HEK293T (cell line): Measurements from ENCODE around the gene MGAT4C.

Experiments
- CTCF ChIA-PET: fragments of 350-600 bp; formaldehyde crosslinking; extraction: SDS; loops from one replicate; lab custom pipeline; 2021; ENCODE audit warnings: antibody characterized with exemption, inconsistent platforms; lab: Yijun Ruan, JAX
- POLR2A ChIA-PET: fragments of 350-600 bp; formaldehyde crosslinking; extraction: SDS; loops from one replicate; lab custom pipeline; 2020; ENCODE audit warnings: antibody characterized with exemption, inconsistent platforms; lab: Yijun Ruan, JAX
- DNase-seq: peaks from one replicate; pipeline ENCODE4 v3.0.0; 2012; ENCODE audit warnings: mixed read lengths; ENCODE audit errors: extremely low spot score
- ARNT ChIP-seq: fragments of 450-650 bp; IDR thresholded peaks from 2 replicates; pipeline ENCODE4 v1.6.1; 2017; ENCODE audit warnings: mild to moderate bottlenecking
- BHLHE40 ChIP-seq: fragments of 450-650 bp; IDR thresholded peaks from 2 replicates; pipeline ENCODE4 v1.6.1; 2016; ENCODE audit warnings: mild to moderate bottlenecking, moderate library complexity, borderline replicate concordance
- CTBP1 ChIP-seq: fragments of 450-650 bp; IDR thresholded peaks from 2 replicates; pipeline ENCODE4 v1.6.1; 2016; ENCODE audit warnings: borderline replicate concordance
- ELF4 ChIP-seq: fragments of 450-650 bp; IDR thresholded peaks from 2 replicates; pipeline ENCODE4 v1.6.1; 2017; ENCODE audit warnings: antibody characterized with exemption
- FOXA1 ChIP-seq: fragments of 450-650 bp; IDR thresholded peaks from 2 replicates; pipeline ENCODE4 v1.6.1; 2016; ENCODE audit warnings: mild to moderate bottlenecking
- FOXK2 ChIP-seq: fragments of 450-650 bp; IDR thresholded peaks from 2 replicates; pipeline ENCODE4 v1.6.1; 2016; ENCODE audit warnings: mild to moderate bottlenecking
- FOXM1 ChIP-seq: fragments of 450-650 bp; IDR thresholded peaks from 2 replicates; pipeline ENCODE4 v1.6.1; 2017; ENCODE audit warnings: mild to moderate bottlenecking, borderline replicate concordance
- HDGF ChIP-seq: fragments of 450-650 bp; IDR thresholded peaks from 2 replicates; pipeline ENCODE4 v1.6.1; 2017; ENCODE audit warnings: antibody characterized with exemption, borderline replicate concordance
- L3MBTL2 ChIP-seq: fragments of 450-650 bp; conservative IDR thresholded peaks from 2 replicates; pipeline ENCODE4 v1.6.1; 2016; ENCODE audit warnings: mild to moderate bottlenecking
- LEF1 ChIP-seq: fragments of 450-650 bp; IDR thresholded peaks from 2 replicates; pipeline ENCODE4 v1.6.1; 2017; ENCODE audit warnings: mild to moderate bottlenecking, borderline replicate concordance
- NFRKB ChIP-seq: fragments of 450-650 bp; IDR thresholded peaks from 2 replicates; pipeline ENCODE4 v1.6.1; 2016; ENCODE audit warnings: mild to moderate bottlenecking, moderate library complexity
- PKNOX1 ChIP-seq: fragments of 450-650 bp; IDR thresholded peaks from 2 replicates; pipeline ENCODE4 v1.6.1; 2016
- SP1 ChIP-seq: fragments of 450-650 bp; IDR thresholded peaks from 2 replicates; pipeline ENCODE4 v1.6.1; 2017
- SUZ12 ChIP-seq: fragments of 450-650 bp; IDR thresholded peaks from 2 replicates; pipeline ENCODE4 v1.6.1; 2016; ENCODE audit warnings: mild to moderate bottlenecking
- TARDBP ChIP-seq: fragments of 450-650 bp; IDR thresholded peaks from 2 replicates; pipeline ENCODE4 v1.6.1; 2016
- ZNF384 ChIP-seq: fragments of 450-650 bp; IDR thresholded peaks from 2 replicates; pipeline ENCODE4 v1.6.1; 2016

MGAT4C gene

GRCh38 chr12:86006727-86007126 is 249.5 kb downstream of the MGAT4C start:
- POLR2A ChIA-PET = no interaction called here
- CTCF ChIA-PET = no interaction called here
- no peak for DNase-seq
- no peak for TF ChIP-seq FOXK2
- TF ChIP-seq ARNT = no peak
- TF ChIP-seq TARDBP = no peak

GRCh38 chr12:85998074-85998473 is 258.1 kb downstream of the MGAT4C start:
- ChIA-PET CTCF (no interaction called here), POLR2A (no interaction called here)
- no peak for DNase-seq
- TF ChIP-seq FOXK2 = no peak

GRCh38 chr12:85996280-85996679 is 259.9 kb downstream of the MGAT4C start:
- ChIA-PET POLR2A (no interaction called here), CTCF (no interaction called here)
- TF ChIP-seq FOXA1 (no peak), BHLHE40 (no peak), ARNT (no peak), ELF4 (no peak), NFRKB (no peak)
- no peak for DNase-seq

DNA sequence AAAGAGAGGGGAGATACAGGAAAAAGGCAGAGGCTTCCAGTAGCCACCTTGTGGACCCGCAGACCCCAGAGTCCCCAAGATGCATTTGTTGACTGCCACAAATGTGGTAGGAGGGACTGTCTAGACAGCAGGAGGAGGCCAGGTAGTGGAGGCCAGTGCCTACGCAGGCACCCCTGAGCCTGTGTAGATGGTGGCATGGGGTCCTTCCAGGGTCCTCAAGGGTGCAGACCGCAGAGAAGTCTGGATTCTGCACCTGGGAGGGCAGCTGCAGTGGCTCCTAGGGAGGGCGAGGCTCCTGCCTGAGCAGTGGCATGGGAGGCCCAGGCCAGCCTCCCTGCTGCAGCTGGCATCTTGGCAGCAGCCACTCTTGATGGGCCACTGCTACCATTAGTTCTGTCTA is 262.4 kb downstream of the MGAT4C start:
- TF ChIP-seq NFRKB = no peak
- TF ChIP-seq FOXM1 = no peak
- no peak for TF ChIP-seq HDGF
- TF ChIP-seq FOXA1 = no peak
- no peak for TF ChIP-seq FOXK2
- TF ChIP-seq TARDBP = no peak
- no peak for TF ChIP-seq PKNOX1
- TF ChIP-seq SUZ12 = no peak
- no peak for TF ChIP-seq ZNF384
- no peak for TF ChIP-seq ARNT
- TF ChIP-seq CTBP1 = no peak
- no peak for DNase-seq
- CTCF ChIA-PET = no interaction called here
- POLR2A ChIA-PET = no interaction called here

GRCh38 chr12:85985996-85986395 is 270.2 kb downstream of the MGAT4C start:
- no peak for TF ChIP-seq FOXA1
- TF ChIP-seq SUZ12 = no peak
- no peak for TF ChIP-seq NFRKB
- no peak for TF ChIP-seq SP1
- TF ChIP-seq HDGF = no peak
- TF ChIP-seq PKNOX1 = no peak
- TF ChIP-seq TARDBP = no peak
- TF ChIP-seq FOXK2 = no peak
- no peak for TF ChIP-seq L3MBTL2
- TF ChIP-seq FOXM1 = no peak
- TF ChIP-seq BHLHE40 = no peak
- TF ChIP-seq CTBP1 = no peak
- TF ChIP-seq ARNT = no peak
- no peak for TF ChIP-seq LEF1
- no peak for DNase-seq
- ChIA-PET POLR2A (no interaction called here), CTCF (no interaction called here)

GRCh38 chr12:85983601-85984000 is 272.6 kb downstream of the MGAT4C start:
- DNase-seq = no peak
- no peak for TF ChIP-seq L3MBTL2
- TF ChIP-seq BHLHE40 = no peak
- no peak for TF ChIP-seq FOXK2
- no peak for TF ChIP-seq ELF4
- no peak for TF ChIP-seq ZNF384
- TF ChIP-seq NFRKB = no peak
- TF ChIP-seq SUZ12 = no peak
- TF ChIP-seq PKNOX1 = no peak
- TF ChIP-seq CTBP1 = no peak
- TF ChIP-seq ARNT = no peak
- no peak for TF ChIP-seq LEF1
- ChIA-PET CTCF (no interaction called here), POLR2A (no interaction called here)

DNA sequence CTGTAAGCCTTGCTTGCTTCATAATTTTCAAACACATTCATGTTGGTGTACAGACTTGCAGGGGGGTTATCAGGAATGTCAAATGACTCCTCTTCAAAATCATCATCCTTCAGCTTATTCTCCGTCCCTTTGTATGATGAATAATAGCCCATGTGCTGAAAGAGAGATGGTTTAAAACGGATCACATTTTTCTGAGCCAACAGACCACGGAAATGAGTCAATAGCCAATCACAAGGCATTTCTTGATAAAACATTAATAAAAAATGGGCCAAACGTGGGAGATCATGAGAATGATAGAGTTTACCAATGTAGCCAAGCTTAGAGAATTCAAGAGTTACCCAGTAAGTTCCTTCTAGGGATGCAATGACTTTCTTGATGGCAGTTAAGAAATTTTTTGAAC is 276.6 kb downstream of the MGAT4C start:
- TF ChIP-seq TARDBP = no peak
- no peak for TF ChIP-seq BHLHE40
- TF ChIP-seq CTBP1 = no peak
- no peak for TF ChIP-seq ARNT
- TF ChIP-seq ELF4 = no peak
- no peak for TF ChIP-seq FOXA1
- no peak for TF ChIP-seq LEF1
- TF ChIP-seq SP1 = no peak
- no peak for TF ChIP-seq FOXK2
- TF ChIP-seq L3MBTL2 = no peak
- TF ChIP-seq NFRKB = no peak
- TF ChIP-seq FOXM1 = no peak
- TF ChIP-seq PKNOX1 = no peak
- TF ChIP-seq HDGF = no peak
- TF ChIP-seq SUZ12 = no peak
- no peak for TF ChIP-seq ZNF384
- POLR2A ChIA-PET = no interaction called here
- CTCF ChIA-PET = no interaction called here
- DNase-seq = no peak
